ENCODE data around the gene SLC43A3. TPM values are rescaled to one million over a fixed set of nuclear protein-coding genes. Genes with fewer than 3 reads are reported as not detected.

SLC43A3 gene
- total RNA-seq, 2 experiments from 2014 or later, result 6.9 to 7.3 TPM

DNA sequence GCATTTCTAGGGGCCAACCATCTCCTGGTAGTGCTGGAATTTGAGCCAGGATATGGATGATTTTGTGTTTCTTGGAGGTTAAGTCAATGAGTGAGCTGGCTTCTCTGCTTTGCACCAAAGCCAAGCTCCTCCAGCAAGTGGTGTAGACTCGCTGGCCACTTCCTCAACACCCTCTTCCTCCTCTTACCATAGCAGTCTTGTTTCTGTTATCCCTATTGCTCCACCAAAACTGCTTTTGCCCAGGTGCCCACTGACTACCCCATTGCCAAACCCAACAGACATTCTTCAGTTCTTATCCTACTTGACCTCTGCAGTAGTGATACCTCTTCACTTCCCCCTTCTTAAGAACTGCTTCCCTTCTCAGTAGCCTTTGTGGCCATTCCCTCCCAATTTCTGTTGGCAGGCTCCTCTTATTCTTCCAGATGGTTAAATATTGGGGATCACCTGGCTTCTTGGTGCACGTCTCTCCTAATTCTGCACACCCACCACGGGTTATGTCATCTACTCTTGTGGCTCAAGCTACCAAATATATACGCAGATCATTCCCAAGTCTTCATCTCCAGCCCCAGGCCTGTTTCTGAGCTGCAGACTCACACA is 29.4 kb downstream of the SLC43A3 start:
- Histone ChIP-seq H3K9me3 (ENCODE audit: control insufficient read depth in 1 of 2, insufficient read depth in 1 of 2, low read length in 2 of 2) (no peaks in the 10 kb centered on the region), H3K4me1 (ENCODE audit: insufficient read depth, low read length) (no peaks in the 10 kb centered on the region), H3K4me3 (ENCODE audit: low read length) (no peak overlapping the region), H3K27me3 (ENCODE audit: control insufficient read depth in 1 of 2, insufficient read depth in 2 of 2, low read length in 2 of 2) (no peaks in the 10 kb centered on the region), H3K36me3 (ENCODE audit: insufficient read depth, low read length) (no peaks in the 10 kb centered on the region), H3K27ac (ENCODE audit: low read depth in 1 of 2, low read length in 2 of 2) (no peak overlapping the region)
- Mint-ChIP-seq H3K9me3 (no peaks in the 10 kb centered on the region), H3K4me1 (ENCODE audit: low read depth) (no peaks in the 10 kb centered on the region), H3K4me3 (no peak overlapping the region), H3K36me3 (ENCODE audit: low read depth) (no peaks in the 10 kb centered on the region), H3K27me3 (no peaks in the 10 kb centered on the region), H3K27ac (no peak overlapping the region)
- CTCF ChIA-PET, result no interaction called here
- TF ChIP-seq, protein P1, sequence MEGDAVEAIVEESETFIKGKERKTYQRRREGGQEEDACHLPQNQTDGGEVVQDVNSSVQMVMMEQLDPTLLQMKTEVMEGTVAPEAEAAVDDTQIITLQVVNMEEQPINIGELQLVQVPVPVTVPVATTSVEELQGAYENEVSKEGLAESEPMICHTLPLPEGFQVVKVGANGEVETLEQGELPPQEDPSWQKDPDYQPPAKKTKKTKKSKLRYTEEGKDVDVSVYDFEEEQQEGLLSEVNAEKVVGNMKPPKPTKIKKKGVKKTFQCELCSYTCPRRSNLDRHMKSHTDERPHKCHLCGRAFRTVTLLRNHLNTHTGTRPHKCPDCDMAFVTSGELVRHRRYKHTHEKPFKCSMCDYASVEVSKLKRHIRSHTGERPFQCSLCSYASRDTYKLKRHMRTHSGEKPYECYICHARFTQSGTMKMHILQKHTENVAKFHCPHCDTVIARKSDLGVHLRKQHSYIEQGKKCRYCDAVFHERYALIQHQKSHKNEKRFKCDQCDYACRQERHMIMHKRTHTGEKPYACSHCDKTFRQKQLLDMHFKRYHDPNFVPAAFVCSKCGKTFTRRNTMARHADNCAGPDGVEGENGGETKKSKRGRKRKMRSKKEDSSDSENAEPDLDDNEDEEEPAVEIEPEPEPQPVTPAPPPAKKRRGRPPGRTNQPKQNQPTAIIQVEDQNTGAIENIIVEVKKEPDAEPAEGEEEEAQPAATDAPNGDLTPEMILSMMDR (IDR thresholded peaks at IDR 0.05), result no peak
- ATAC-seq (ENCODE audit: poor library complexity) (no peak), DNase-seq (no peak)
- intact Hi-C loops (cut with DNase I, micrococcal nuclease), result no loop called here
- POLR2A ChIA-PET, result no interaction called here

DNA sequence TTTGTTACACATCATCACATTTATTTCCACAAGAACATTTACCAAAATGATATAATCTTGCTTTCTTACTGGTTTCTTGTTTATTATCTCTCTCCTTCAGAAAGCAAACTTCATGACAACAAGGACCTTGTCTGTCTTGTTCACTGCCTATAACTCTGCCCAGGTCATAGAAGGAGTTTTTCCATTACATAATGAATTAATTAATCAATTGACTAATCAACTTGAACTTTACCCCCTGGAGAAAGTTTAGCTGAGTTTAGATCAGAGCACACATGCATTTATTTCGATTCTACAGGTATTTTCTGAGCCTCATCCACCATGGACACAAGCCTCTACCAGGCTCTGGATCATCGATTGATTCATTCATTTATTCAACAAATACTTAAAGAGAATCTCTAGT is 30.2 kb downstream of the SLC43A3 start:
- H3K4me3 Mint-ChIP-seq, result no peak overlapping the region
- H3K27ac Mint-ChIP-seq, result no peak overlapping the region
- ChIA-PET CTCF (no interaction called here), POLR2A (no interaction called here)
- no peak overlapping the region for H3K4me3 ChIP-seq (ENCODE audit: low read length)
- no peaks in the 10 kb centered on the region for H3K4me1 ChIP-seq (ENCODE audit: insufficient read depth, low read length)
- H3K27ac ChIP-seq (ENCODE audit: low read depth in 1 of 2, low read length in 2 of 2), result no peak overlapping the region
- no peaks in the 10 kb centered on the region for H3K27me3 Mint-ChIP-seq
- no peaks in the 10 kb centered on the region for H3K4me1 Mint-ChIP-seq (ENCODE audit: low read depth)
- DNase-seq (no peak), ATAC-seq (ENCODE audit: poor library complexity) (no peak)
- TF ChIP-seq, protein P1 (IDR thresholded peaks at IDR 0.05), result no peak
- H3K9me3 ChIP-seq (ENCODE audit: control insufficient read depth in 1 of 2, insufficient read depth in 1 of 2, low read length in 2 of 2), result no peaks in the 10 kb centered on the region
- intact Hi-C loops (cut with DNase I, micrococcal nuclease), result no loop called here
- H3K27me3 ChIP-seq (ENCODE audit: control insufficient read depth in 1 of 2, insufficient read depth in 2 of 2, low read length in 2 of 2), result no peaks in the 10 kb centered on the region
- no peaks in the 10 kb centered on the region for H3K36me3 ChIP-seq (ENCODE audit: insufficient read depth, low read length)
- H3K36me3 Mint-ChIP-seq (ENCODE audit: low read depth), result no peaks in the 10 kb centered on the region
- no peaks in the 10 kb centered on the region for H3K9me3 Mint-ChIP-seq

DNA sequence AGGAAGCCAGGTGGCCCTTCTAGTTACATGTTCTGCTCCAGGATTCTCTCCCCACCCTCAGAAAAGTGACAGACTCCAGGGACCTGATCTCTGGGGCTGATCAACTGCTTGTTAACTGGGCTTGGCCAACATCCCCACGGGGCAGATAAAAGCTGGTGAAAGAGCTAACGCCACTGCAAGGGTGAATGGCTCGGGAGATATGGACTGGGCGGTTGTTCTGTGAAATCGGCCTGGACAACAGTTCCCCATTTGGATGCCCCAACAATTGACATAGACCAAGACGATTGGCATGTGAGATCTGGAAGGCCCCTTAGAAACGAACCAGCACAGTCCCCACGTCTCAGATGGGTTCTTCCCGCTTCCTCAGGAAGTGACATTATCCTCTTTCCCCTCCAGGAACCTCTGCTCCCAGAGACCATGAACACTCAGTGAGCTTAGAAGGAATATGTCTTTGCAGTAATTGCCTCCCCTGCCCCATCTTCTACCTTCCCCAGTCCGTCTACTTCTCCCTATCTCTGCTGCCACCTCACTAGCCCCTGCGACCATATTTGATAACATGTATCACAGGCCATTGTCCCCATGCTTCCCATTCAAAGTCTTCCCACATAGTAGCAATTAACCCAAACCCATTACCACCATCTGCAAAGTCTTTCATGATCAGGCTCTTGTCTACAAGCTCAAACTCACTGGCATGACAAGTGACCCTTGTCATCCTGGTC is 30.9 kb downstream of the SLC43A3 start:
- DNase-seq (no peak), ATAC-seq (ENCODE audit: poor library complexity) (no peak)
- ChIA-PET CTCF (no interaction called here), POLR2A (no interaction called here)
- H3K9me3 ChIP-seq (ENCODE audit: control insufficient read depth in 1 of 2, insufficient read depth in 1 of 2, low read length in 2 of 2), result no peaks in the 10 kb centered on the region
- no peaks in the 10 kb centered on the region for H3K4me1 Mint-ChIP-seq (ENCODE audit: low read depth)
- H3K36me3 ChIP-seq (ENCODE audit: insufficient read depth, low read length), result no peaks in the 10 kb centered on the region
- H3K27ac ChIP-seq (ENCODE audit: low read depth in 1 of 2, low read length in 2 of 2), result no peak overlapping the region
- no peaks in the 10 kb centered on the region for H3K4me1 ChIP-seq (ENCODE audit: insufficient read depth, low read length)
- no peak overlapping the region for H3K27ac Mint-ChIP-seq
- intact Hi-C loops (cut with DNase I, micrococcal nuclease), result no loop called here
- H3K4me3 ChIP-seq (ENCODE audit: low read length), result no peak overlapping the region
- no peaks in the 10 kb centered on the region for H3K27me3 Mint-ChIP-seq
- H3K9me3 Mint-ChIP-seq, result no peaks in the 10 kb centered on the region
- H3K27me3 ChIP-seq (ENCODE audit: control insufficient read depth in 1 of 2, insufficient read depth in 2 of 2, low read length in 2 of 2), result no peaks in the 10 kb centered on the region
- TF ChIP-seq, protein P1 (IDR thresholded peaks at IDR 0.05), result no peak
- no peak overlapping the region for H3K4me3 Mint-ChIP-seq
- H3K36me3 Mint-ChIP-seq (ENCODE audit: low read depth), result no peaks in the 10 kb centered on the region

All from CD4-positive, alpha-beta T cell (primary cell).